GM04504 (cell line): ENCODE measurements around the gene DCAF11.
"Not testable (repeated sequence)": the region's sequence is repeated elsewhere in the genome, so short reads cannot be mapped to it uniquely, and the experiment has no call there.

Source experiments
- DNase-seq: peaks from one replicate; pipeline ENCODE4 v3.0.0-alpha.2; 2012; ENCODE audit warnings: low read depth

The DCAF11 gene

DNA sequence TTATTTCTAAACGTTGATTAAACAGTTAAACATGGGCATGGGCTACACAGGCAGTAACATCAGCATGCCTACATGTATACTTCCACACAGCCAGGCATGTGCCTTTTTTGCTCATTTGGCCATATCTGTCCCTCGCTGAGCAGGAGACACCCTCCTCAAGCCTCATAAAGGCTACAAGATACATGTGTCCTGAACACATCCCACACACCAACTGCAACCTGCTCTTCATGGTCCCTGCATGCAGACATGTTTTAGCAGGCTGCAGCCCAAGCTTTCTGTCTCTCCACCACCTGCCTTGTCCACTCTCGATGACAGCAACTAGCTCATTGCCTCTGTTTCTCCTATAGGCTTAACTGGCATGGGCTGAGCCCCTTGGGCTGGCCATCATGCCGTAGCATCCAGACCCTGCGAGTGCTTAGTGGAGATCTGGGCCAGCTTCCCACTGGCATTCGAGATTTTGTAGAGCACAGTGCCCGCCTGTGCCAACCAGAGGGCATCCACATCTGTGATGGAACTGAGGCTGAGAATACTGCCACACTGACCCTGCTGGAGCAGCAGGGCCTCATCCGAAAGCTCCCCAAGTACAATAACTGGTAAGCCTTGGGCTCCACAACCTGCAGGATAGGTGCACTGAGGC lies 17.9 kb upstream of the DCAF11 start:
- DNase-seq, result no peak

DNA sequence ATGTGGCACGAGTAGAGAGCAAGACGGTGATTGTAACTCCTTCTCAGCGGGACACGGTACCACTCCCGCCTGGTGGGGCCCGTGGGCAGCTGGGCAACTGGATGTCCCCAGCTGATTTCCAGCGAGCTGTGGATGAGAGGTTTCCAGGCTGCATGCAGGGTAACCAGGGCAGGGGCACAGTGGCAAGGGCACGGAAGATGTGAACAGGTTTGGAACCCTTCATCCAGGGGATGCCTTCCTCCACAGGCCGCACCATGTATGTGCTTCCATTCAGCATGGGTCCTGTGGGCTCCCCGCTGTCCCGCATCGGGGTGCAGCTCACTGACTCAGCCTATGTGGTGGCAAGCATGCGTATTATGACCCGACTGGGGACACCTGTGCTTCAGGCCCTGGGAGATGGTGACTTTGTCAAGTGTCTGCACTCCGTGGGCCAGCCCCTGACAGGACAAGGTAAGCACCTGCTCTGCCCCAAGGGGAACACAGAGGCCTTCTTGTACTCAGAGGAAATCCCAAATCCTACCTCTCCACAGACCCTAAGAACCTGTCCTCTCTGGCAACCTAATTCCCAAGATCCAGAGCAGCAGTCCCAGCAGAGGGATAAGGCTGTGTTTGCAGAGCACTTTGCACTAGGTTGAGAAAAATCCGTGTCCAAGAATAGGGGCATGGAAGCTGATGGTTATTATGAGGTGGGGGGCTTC lies 16.2 kb upstream of the DCAF11 start:
- DNase-seq, result no peak

DNA sequence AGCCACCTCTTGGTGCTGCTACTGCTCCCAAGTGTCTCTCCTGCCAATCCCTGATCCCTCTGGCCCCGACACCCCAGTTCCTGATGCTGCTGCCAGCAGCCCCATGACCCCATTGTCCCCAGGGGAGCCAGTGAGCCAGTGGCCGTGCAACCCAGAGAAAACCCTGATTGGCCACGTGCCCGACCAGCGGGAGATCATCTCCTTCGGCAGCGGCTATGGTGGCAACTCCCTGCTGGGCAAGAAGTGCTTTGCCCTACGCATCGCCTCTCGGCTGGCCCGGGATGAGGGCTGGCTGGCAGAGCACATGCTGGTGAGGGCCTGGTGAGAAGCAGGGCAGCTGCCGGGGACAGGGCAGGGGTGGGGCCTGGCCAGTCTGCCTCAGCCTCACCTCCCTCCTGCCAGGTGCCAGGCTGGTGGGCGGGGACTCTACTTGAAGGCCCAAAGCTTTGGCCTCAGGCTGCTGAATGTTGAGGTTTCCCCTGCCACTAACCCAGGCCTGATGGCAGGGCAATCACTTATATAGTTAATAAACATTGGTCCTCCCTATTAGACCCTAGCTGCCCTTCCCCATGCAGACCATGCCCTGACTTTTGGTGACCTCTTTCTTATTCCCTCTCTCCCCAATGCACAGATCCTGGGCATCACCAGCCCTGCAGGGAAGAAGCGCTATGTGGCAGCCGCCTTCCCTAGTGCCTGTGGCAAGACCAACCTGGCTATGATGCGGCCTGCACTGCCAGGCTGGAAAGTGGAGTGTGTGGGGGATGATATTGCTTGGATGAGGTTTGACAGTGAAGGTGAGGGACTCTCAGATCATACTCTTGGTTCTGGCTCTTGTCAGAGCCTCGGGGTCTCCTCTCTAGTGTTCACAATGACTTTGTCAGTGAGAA lies 15.4 kb upstream of the DCAF11 start:
- no peak for DNase-seq

DNA sequence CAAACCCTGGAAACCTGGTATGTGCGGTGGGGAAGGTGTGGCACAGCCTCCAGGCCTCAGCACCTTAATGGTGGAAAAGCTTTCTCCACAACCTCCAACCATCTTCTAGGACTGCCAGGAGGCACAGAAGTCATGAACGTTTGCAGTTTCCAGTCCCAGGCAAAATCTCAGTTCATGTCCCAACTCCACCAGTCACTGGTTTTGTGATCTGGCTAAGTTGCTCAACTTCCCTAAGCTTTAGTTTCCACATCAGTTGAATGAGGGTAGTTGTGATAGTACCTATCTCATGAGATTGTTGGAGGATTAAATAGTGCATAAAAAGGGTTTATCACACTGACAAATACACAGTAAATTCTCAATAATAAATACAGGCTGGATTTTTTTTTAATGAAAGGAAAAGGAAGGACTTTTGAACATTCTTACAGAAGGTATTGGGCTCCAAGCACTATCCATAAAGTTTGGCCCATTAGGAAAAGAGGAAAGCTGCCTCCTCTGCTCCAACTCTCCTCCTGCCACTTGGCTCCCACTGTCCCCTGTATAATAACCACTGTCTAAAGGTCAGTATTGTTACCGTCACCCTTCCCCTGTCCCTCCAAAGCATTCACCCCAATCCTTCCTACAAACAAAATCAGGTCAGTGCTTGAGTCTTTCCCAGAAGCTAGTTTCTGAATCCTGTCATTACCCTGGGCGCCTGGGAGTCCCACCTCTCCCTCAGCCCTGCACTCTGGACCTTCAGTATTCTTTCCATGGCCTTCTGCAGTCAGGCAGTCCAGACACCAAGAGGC lies 14.2 kb upstream of the DCAF11 start:
- DNase-seq, result no peak

DNA sequence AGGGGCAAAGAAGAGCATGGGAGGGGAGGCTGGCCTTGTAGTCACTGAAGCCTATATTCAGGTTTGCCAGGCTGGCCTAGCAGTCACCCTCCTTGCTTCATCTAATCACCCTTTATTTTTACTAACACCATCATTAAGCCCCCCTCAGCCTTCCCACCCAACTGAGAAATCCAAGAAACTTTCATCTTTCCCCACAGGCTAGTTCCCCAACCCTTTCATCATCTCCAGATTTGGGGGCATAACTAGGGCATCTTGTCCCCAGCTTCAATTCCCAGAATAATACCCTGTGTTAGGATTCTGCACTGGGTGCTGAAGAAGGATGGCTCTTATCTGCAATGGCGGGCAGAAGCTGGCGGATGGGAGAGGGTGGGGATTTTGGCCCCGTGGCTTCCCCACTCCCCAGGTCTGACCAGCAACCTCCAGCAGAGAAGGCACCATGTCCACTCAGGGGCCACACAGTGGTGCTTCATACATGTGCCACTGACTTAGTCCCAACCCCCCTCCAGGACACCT lies 13.5 kb upstream of the DCAF11 start:
- DNase-seq, result no peak

DNA sequence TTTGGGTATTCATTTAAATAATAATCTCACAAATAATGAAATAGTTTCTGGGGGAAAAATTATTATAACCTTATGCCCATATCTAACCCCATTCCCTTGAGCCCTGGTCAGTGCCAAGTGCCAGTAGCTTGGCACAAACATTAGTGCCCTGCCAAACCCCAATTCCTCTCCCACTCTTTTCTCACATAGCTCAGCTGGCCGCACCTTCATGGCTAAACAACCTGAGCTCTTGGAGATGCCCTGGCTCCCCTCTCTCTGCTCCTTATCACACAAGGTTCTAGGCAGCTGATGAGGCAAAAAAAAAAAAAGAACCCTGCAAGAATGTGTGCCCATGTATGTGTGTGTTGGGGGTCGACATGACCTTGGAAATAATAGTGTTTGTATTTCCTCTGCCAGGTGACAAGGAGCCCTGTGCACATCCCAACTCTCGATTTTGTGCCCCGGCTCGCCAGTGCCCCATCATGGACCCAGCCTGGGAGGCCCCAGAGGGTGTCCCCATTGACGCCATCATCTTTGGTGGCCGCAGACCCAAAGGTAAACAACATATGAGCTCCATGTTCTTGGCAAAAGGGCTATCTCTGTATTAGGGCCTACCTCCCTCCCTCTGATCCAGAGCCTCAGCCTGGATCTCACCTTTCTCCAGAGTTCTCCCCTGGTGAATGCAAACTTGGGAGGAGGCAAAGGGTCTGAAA lies 12.1 kb upstream of the DCAF11 start:
- DNase-seq, result no peak

DNA sequence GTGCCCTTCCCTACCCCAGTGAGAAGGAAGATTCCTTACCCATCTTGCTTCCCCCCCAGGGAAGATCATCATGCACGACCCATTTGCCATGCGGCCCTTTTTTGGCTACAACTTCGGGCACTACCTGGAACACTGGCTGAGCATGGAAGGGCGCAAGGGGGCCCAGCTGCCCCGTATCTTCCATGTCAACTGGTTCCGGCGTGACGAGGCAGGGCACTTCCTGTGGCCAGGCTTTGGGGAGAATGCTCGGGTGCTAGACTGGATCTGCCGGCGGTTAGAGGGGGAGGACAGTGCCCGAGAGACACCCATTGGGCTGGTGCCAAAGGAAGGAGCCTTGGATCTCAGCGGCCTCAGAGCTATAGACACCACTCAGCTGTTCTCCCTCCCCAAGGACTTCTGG lies 11.1 kb upstream of the DCAF11 start:
- DNase-seq, result no peak

DNA sequence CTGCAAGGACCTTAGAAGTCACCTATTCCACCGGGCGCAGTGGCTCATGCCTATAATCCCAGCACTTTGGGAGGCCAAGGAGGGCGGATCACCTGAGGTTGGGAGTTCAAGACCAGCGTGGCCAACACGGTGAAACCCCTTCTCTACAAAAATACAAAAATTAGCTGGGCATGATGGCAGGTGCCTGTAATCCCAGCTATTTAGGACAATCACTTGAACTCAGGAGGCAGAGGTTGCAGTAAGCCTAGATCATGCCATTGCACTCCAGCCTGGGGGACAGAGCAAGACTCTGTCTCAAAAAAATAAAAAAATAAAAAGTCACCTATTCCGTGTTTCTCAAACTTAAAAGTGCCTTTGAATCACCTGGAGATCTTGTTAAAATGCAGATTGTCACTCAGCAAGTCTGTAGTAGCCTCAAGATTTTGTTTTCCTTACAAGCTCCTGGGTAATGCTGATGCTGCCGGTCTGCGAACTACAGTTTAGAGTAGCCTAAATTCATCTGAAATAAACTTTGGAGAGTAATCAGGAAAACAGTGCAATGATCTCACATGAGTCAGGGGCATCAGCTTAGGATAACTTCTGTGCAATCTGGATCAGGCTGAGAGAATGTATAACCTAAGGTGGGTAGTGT lies 8.9 kb upstream of the DCAF11 start:
- not testable (repeated sequence) for DNase-seq

DNA sequence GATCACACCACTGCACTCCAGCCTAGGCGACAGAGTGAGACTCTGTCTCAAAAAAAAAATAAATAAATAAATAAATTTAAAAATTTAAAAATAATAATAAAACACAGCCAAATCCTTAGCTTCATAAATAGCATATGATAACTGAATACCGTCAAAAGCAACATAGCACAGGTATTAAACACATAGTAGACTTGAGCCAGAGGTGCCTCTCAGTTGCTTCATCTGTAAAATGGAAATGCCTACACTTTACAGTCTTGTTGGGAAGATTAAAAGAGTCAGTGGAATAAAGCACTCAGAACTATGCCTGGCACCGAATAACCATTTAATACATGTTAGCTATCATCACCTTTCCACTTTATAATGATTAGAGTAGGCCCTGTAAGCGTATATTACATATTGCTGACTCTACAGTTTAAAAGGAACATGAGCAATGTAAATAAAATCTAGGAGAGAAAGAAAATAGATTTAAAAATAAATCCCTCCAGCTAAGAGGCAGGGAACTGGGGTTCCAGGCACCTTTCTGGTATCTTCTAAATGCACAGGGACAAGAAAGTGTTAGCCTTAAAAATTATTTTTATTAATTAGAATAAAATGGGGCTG lies 7.8 kb upstream of the DCAF11 start:
- DNase-seq, result no peak

DNA sequence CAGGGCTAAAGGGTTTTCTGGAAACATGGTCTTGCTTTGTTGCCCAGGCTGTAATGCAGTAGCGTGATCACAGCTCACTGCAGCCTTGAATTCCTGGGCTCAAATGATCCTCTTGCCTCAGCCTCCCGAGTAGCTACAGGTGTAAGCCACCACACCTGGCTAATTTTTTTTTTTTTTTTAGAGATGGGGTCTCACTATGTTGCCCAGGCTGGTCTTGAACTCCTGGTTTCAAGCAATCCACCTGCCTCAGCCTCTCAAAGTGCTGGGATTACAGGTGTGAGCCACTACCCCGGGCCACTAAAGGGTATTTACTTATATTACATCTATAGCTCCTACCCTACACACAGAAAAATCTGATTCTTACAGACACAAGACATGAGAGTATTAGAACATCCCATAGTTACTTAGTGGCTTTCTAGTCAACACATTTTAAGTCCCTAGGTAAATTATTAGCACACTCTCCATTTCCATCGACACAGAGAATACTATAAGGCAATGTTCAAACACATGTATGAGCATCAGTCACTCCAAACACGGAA lies 6.2 kb upstream of the DCAF11 start:
- no peak for DNase-seq

DNA sequence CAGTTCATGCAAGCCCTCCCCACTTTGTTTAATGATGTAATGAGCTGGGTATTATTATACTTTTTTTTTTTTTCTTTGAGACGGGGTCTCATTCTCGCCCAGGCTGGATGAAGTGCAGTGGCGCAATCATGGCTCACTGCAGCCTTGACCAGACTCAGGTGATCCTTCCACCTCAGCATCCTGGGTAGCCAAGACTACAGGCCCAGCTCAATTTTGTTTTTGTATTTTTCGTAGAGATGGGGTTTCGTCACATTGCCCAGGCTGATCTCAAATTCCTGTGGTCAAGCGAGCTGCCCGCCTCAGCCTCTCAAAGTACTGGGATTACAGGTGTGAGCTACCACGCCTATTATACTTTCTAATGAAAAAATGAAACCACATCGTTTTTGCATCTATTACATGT lies 4.5 kb upstream of the DCAF11 start:
- no peak for DNase-seq

DNA sequence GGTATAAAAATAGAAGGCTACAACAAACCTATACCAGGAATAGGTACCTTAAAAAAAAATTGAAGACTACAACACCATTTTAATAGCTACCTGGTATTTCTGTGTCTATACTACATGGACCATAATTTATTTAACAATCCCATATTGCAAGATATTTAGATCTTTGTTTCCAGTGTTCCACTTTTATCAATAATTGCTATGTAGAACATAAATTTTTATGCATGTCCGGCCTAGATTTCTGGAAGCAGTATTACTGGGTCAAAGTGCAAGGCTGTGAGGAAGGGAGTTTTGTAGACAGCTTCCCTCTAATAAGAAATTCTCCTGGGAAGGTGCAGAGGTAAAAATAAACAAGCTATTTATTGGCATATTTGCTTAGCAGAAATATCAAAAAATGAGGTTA lies 4.1 kb upstream of the DCAF11 start:
- DNase-seq, result no peak

DNA sequence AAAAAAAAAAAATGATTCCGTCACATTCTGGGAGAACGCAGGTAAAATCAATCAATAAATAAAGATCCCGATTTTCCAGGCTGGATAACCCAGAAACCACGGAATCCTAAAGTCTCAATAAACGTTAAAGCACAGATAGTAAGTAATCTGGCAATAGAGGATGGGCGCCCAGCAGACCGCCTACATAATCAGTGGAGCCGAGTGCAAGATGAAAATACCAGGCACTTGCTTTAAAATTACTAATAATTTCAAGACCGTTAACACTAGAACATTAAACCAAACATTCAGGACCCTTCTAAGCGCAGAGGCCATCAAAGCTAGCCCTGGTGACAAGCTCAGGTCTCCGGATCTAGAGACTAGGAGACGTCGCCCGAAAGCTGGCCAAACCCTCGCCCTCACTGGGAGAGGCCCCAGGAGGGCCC lies 1.2 kb upstream of the DCAF11 start:
- no peak for DNase-seq

DNA sequence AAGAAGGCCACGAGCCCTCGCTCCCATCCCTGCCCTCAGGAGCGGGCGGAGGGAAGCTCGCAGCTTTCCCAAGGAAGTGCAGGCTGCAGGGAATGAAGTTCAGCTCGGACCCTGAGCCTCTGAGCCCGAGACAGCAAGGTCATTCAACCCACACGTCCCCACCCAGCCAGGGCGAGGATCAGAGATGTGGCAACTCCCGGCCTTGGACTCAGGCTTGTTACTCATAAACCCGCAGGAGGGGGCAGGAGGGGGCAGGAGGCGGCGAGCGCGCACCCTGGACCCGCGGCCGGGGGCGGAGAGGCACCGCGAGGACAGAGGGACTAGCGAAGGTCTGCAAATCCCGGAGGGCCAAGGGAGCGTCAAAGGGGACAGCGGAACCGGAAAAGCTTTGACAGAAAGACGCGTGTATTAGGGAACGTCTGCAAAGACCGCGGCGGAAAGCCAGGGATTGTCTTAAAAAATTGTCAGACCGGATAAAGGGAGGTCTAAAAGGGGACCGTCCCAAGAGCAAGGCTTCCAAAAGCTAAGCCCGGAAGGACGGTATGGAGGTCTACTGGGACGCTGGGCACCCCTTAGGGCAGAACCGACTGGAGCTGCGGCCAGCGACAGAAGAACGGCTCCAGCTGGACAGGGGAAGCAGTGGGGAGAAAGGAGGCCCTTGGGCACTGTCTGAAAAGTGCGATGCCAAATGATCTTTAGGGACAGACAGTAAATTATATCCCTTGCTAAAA lies 611 bp upstream of the DCAF11 start:
- peak; percentile 71 for DNase-seq

DNA sequence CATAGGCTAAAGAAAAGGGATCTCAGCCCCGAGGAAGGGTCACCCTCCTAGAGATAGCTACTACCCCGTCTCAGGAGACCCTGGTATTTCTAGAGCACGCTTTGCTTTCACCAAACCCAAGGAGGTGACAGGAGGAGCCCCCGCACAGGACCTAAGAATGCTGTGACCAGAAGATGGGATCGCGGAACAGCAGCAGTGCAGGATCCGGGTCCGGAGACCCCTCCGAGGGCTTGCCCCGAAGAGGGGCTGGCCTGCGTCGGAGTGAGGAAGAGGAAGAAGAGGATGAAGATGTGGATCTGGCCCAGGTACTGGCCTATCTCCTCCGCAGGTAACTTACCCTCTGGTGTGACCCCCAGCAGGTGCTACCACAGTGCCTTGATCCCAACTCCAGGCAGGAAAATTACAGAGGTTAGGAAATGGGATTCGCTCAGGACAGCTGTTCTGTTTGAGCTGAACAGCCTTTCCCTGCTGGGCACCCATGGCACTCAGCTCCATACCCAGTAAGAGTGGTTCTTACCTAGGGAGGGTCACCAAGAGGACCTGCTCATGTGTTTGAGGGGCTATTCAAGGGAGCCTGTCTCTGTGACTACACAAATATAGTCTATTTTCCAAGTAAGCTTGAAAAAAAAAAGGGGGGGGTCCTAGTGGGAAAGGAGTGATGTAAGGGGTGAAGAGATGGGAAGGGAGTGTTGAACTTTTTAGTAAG lies 998 bp downstream of the DCAF11 start:
- DNase-seq, result no peak

DNA sequence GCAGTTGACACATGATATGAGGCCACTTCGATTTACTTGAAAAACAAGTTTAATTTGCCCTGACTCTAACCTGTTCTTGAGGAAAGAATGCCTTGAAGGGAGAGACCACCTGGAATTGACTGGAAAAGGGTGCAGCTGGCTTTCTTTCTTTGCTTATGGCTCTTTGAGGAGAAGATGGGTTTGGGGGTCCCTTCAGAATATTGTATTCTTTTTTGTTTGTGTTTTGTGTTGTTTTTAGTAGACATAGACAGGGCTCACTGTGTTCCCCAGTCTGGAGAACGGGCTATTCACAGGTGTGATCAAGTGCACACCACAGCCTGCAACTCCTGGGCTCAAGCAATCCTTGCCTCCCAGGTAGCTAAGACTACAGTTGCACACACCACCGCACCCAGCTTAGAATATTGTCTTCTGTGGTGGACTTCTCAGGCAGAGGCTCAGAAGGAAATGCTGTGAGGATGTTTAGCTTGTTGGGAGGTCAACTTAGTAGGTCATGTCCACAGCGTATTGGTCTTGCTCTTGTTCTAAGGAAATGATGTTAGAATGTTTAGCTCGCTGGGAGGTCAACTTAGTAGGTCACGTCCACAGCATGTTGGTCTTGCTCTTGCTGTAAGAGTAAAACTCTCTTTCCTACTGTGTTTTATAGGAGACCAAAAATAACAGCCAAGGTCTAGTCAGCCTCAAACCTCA lies 1.7 kb downstream of the DCAF11 start:
- DNase-seq, result no peak

DNA sequence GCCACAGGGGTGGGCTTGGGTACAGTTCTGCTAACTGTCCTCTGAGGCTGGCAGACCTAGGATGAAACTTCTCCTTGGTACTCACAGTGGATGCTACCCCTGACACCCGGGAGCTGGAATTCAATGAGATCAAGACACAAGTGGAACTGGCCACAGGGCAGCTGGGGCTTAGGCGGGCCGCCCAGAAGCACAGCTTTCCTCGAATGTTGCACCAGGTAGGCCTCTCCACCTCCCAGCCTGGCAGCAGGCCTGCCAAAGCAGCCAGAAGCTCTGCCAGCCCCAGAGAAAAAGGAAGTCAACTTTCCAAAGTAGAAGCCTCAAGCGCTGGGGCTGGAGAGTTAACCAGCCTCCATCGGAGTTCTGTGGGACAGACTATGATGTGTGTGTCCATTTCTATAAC lies 2.6 kb downstream of the DCAF11 start:
- no peak for DNase-seq

DNA sequence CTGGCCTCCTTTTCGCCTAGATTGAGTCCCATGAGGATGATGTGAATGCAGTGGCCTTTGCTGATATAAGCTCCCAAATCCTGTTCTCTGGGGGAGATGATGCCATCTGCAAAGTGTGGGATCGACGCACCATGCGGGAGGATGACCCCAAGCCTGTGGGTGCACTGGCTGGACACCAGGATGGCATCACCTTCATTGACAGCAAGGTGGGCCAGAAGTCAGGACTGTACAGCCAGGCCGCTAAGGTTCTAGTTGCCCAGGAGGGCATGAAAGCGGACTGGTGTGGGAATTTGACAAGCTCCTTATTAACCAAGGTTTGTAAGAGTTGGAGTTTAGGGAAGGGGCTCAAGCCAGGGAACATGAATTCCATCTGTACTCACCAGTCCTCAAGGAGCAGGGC lies 5.1 kb downstream of the DCAF11 start:
- DNase-seq, result no peak
